ENCODE data around the gene CCND1. TPM values are rescaled to one million over a fixed set of nuclear protein-coding genes. Genes with fewer than 3 reads are reported as not detected.

The CCND1 gene
- total and polyA plus RNA-seq, 9 of the 15 experiments (the other 6 are each of a cell fraction or from before 2014, with no cell fraction given) = 0.04 to 23.3 (median 3.8) TPM

GRCh38 chr11:69598147-69598546 is 42.8 kb upstream of the CCND1 start:
- BruUV-seq (replicated peaks) = no TSS peak
- Histone ChIP-seq H3K36me3 (ENCODE audit: control insufficient read depth, insufficient read depth, low read length) (no peaks in the 10 kb centered on the region), H3K27me3 (ENCODE audit: control insufficient read depth in 2 of 2, insufficient read depth in 2 of 2, low read length in 2 of 2) (peaks cover 16 to 65% of the 10 kb centered on the region in 2 experiments), H3K4me1 (replicated peaks in 1 of 2; ENCODE audit: control insufficient read depth in 2 of 2, insufficient read depth in 2 of 2, low read length in 2 of 2) (no peaks in the 10 kb centered on the region; a peak in 1 of 5 replicates), H3K79me2 (ENCODE audit: control insufficient read depth, insufficient read depth, low read length) (no peaks in the 10 kb centered on the region), H2AFZ (ENCODE audit: low read depth, low read length) (no peak overlapping the region), H3K27ac (ENCODE audit: extremely low read depth, low read depth, low read length) (no peak overlapping the region), H3K4me2 (ENCODE audit: insufficient read depth, low read length) (no peak overlapping the region), H4K20me1 (replicated peaks; ENCODE audit: control insufficient read depth, insufficient read depth, low read length) (no peaks in the 10 kb centered on the region; the same call in 1 of the 2 replicates), H3K9me3 (replicated peaks; ENCODE audit: control insufficient read depth, insufficient read depth, low read depth, low read length) (no peaks in the 10 kb centered on the region), H3K4me3 (no peak overlapping the region), H3K9ac (ENCODE audit: insufficient read depth in 1 of 2, low read depth in 2 of 2, low read length in 2 of 2) (no peak overlapping the region), H3K9me1 (ENCODE audit: control insufficient read depth, insufficient read depth, low read length) (no peaks in the 10 kb centered on the region)
- no peak for ATAC-seq
- ChIA-PET CTCF (ENCODE audit: low intra/inter-chr PET ratio) (no interaction called here), POLR2A (no interaction called here)
- FAIRE-seq = no peak
- DNase-seq (ENCODE audit: extremely low read depth in 1 of 4, low spot score in 3 of 4) = no peak
- TF ChIP-seq RUNX1 (IDR thresholded peaks at IDR 0.05; ENCODE audit: low read depth) (no peak), KLF6 (CRISPR knock-in tag; IDR thresholded peaks at IDR 0.05; ENCODE audit: borderline replicate concordance) (no peak), OTX1 (CRISPR knock-in tag; IDR thresholded peaks at IDR 0.05) (no peak), BRF1 (IDR thresholded peaks at IDR 0.05; ENCODE audit: borderline replicate concordance, extremely low read depth, insufficient read length) (no peak), MAZ (CRISPR knock-in tag; conservative IDR thresholded peaks at IDR 0.05 in 1 of 2, IDR thresholded peaks at IDR 0.05 in 1 of 2) (no peak), ERF (CRISPR knock-in tag; IDR thresholded peaks at IDR 0.05) (no peak), ZNF174 (CRISPR knock-in tag; IDR thresholded peaks at IDR 0.05) (no peak), EWSR1 (IDR thresholded peaks at IDR 0.05; ENCODE audit: borderline replicate concordance, low read depth, partially characterized antibody) (no peak), SMARCA4 (IDR thresholded peaks at IDR 0.05) (no peak), ZNF212 (CRISPR knock-in tag; IDR thresholded peaks at IDR 0.05) (no peak), ZNF311 (CRISPR knock-in tag; IDR thresholded peaks at IDR 0.05) (no peak), DNMT1 (IDR thresholded peaks at IDR 0.05) (no peak), GATA2 (CRISPR knock-in tag; IDR thresholded peaks at IDR 0.05) (no peak), NBN (IDR thresholded peaks at IDR 0.05; ENCODE audit: low read depth) (no peak), GABPB1 (CRISPR knock-in tag; IDR thresholded peaks at IDR 0.05) (no peak), FUS (optimal IDR thresholded peaks at IDR 0.05; ENCODE audit: low read depth, low read length) (no peak), BCOR (IDR thresholded peaks at IDR 0.05) (no peak), ETV1 (tag; conservative IDR thresholded peaks at IDR 0.05; ENCODE audit: low read depth) (no peak)
- intact Hi-C loops (cut with micrococcal nuclease) (no loop called here), in situ Hi-C loops (cut with MboI) (no loop called here)
- WGBS (ENCODE audit: insufficient coverage, low coverage, missing lambda C conversion rate) = 3% methylated on average over 5 of the region's 5 CpGs
